HL-60/S4 treated with retinoic acid at 250 ng/mL for 4 days and 3 days (cell line): ENCODE data around the gene NRF1.
"Not testable (repeated sequence)": the region's sequence is repeated elsewhere in the genome, so short reads cannot be mapped to it uniquely, and the experiment has no call there.

Source experiments
- in situ Hi-C: fragments of 300-500 bp; cut with MboI; formaldehyde crosslinking; loops from 2 replicates; pipeline ENCODE4 v1.7.0; 2022; ENCODE audit warnings: low sequenced_read_pairs

The NRF1 gene

DNA sequence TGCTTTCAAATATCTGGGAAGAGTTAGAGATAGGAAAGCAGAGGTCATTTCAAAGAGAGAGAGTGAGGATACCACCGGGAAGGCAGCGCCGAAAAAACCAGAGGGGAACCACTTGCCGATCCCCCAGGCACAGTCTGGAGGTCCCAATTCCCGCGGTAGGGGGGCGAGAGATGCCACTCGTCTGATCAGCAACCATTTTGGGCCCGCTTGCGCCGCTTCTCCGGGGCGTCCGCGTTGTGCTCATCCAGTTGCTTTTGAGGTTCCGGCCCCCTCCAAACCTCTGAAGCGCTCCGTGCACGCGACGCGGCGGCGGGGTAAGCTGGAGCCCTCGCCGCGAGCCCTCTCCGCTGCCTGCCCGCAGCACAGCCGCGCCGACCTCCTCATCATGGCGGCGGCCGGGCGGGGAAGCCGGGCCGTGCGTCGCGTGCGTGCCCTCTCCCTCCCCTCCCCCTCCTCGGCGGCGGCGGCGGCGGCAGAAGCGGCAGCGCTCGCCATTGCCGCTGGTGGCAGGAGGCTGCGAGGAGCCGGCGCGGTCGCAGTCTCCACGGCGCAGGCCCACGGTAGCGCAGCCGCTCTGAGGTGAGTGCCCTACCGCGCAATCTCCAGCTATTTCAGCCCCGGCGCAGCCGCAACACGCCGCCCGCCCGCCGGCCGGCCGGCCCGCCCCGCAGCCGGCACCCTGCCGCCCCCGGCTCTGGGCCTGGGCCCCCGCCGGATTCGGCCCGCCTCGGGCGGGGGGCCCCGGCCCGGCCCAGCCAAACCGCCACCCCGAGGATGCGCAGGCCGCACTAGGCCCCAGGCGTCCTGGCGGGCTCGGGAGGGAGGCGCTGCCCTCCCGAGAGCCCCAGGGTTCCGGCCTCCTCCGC lies at the start of gene NRF1:
Gene NRF1, plus strand, starts transcription at position 475 of the 866 bp plus-strand sequence. CDS start 45,632 bp downstream, outside the sequence.
- in situ Hi-C loops, result loop anchor here (25.0 kb wide), 1 partner anchor 249 kb away; no protein-coding TSS in a partner anchor

DNA sequence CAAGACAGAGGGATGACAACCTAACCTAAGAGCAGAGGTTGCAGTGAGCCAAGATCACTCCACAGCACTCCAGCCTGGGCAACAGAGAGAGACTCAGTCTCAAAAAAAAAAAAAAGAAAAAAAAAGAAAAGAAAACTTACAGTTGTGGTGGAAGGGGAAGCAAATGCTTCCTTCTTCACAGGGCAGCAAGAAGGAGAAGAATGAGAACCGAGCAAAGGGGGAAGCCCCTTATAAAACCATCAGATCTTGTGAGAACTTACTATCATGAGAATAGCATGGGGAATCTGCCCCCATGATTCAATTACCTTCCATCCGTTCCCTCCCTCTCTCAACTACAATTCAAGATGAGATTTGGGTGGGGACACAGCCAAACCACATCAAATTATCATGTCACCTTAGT lies 45.2 kb upstream of the NRF1 start:
- in situ Hi-C loops, result not testable (repeated sequence)

DNA sequence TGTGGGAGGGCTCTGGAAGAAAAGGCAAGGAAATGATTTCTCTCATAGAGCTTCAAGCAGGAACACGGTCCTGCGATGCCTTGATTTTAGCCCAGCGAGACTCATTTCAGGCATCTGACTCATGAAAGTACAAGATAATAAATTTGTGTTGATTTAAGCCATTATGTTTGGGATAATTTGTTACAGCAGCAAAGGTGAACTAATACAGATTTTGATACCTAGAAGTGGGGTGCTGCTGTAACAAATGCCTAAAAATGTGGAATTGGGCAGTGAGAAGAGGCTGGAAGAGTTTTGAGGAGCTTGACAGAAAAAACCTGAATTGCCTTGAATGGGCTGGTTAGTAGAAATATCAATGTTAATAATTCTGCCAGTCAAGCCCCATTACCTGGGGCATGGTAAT lies 44.1 kb upstream of the NRF1 start:
- in situ Hi-C loops, result no loop called here

DNA sequence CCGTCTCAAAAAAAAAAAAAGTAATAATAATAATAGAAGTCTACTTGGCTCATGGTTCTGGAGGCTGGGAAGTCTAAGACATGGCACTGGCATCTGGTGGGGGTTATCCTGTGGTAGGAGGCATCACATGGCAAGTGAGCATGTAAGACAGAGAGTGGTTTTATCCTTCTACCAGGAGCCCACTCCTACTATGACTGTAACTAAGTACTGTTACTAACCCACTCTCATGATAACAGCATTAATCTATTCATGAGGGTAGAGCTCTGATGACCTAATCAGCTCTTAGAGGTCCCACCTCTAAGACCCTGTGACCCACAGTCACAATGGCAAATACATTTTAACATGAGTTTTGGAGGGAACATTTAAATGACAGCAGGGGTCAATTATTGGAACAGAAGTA lies 43.3 kb upstream of the NRF1 start:
- in situ Hi-C loops, result no loop called here

DNA sequence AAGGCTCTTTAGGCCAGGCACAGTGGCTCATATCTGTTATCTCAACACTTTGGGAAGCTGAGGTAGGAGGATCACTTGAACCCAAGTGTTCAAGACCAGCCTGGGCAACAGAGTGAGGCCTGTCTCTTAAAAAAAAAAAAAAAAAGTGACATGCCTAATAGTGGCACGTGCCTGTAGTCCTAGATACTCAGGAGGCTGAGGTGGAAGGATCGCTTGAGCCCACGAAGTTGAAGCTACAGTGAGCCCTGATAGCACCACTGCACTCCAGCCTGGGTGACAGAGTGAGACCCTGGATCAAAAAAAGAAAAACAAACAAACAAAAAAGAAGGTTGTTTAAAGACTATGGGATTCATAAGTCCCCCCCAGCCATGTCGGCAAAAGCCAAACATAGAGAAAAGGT lies 42.2 kb upstream of the NRF1 start:
- in situ Hi-C loops, result no loop called here

DNA sequence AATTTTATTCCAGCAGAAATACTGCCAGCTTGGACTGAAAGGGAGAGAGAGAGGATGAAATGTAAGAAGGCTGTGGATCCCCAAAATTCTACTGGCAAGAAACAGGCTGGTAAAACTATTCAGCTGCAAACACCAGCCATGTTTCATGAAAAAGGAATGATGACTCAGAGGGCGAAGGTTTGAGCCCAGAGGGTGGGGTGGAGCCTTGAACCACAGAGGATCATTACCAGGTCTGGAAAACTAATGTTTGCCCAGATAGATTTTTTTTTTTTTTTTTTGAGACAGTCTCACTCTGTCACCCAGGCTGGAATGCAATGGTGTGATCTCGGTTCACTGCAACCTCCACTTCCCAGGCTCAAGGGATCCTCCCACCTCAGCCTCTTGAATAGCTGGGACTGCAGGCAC lies 41.7 kb upstream of the NRF1 start:
- in situ Hi-C loops, result no loop called here

DNA sequence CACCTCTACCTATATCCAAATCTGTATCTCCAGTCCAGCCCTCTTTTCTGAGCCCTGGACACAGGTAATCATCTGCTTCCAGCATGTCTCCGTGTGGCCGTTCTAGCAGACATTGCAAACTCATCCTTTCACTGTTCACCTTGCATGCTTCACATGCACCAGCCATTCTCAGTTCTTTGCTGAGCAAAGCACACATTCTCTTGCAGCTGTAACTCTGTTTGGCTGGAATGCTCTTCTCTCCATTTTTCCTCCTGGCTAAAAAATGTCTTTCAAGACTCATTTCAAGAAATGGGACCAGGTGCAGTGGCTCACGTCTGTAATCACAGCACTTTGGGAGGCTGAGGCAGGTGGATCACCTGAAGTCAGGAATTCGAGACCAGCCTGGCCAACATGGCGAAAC lies 40.3 kb upstream of the NRF1 start:
- in situ Hi-C loops, result no loop called here

DNA sequence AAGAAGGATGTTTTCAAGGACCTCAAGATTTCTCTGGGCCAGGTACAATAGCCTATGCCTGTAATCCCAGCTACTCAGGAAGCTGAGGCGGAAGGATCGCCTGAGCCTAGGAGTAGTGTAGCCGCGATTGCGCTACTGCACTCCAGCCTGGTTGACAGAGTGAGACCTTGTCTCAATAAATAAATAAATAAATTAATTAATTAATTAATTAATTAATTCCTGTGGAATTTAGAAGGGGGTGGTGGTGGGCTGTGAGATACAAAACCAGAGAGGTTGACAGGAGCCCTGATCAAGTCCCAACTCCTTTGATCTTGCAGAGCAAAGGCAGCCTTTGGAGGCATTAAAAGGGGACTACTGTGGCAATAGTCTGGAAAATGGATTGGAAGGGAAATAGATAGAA lies 39.3 kb upstream of the NRF1 start:
- in situ Hi-C loops, result no loop called here

DNA sequence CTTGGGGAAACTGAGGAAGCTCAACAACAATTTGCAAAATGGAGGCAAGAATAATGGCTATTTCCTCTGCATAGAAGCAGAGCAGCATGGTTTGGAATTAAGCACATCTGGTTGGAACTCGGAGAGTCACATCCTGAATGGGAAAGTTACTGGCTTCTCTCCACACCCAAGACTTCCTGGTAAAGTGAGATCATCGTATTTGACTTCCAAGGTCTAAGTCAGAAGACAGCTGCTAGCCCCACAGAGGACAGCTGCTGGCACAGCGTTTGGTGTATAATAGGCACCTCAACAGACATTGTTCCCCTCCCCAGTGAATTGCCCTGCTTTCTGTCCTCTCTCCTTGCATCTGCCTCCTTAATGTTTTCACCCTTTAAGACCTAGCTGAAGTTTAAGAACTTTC lies 37.0 kb upstream of the NRF1 start:
- in situ Hi-C loops, result no loop called here

DNA sequence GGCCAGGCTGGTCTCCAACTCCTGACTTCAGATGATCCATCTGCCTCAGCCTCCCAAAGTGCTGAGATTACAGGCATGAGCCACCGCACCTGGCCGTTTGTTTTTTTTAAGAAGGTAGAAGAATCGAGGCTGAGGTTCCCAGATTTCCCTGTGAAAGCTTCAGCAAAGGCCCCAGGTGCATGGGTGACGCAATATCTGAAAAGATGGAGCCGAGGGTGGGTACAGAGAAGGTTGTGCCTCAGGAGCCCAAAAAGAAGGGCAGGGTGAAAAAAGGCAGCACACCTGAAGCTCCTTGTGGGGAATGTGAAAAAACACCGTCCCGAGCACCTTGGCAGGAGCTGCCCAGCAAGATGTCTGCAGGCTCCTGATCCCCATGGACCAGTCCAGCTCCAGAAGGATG lies 35.8 kb upstream of the NRF1 start:
- in situ Hi-C loops, result no loop called here

DNA sequence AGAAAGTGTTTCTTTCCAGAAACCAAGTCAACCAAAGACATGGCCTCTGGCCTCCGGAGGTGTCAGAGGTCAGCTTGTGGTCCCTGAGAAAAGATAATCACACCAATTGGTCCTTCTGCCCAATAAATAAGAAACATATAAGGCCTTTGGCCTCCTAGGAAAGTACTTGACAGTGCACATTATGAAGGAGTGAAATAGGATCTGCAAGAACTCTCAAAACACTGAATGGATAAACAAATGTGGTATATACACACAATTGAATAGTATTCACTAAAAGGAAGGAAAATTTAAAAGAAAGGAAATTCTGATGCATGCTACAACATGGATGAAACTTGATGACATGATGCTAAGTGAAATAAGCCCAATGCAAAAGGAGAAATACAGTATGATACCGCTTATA lies 35.4 kb upstream of the NRF1 start:
- in situ Hi-C loops, result no loop called here

DNA sequence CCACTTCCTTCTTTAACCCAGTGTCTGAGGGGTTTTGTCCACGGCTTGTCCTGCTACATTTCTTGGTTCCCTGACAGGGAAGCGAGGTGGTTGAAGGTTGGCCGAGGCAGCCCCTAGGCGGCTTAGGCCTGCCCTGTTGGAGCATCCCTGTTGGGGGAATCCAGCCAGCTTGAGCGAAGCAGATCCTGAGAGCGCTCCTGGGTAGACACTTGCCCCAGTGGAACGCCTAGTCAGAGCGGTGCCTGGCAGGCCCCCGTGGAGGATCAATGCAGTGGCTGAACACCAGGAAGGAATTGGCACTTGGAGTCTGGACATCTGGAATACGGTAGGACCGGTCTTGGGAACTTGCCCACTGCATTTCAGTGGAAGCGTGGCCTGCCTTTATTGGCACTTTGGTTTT lies 32.7 kb upstream of the NRF1 start:
- in situ Hi-C loops, result no loop called here

DNA sequence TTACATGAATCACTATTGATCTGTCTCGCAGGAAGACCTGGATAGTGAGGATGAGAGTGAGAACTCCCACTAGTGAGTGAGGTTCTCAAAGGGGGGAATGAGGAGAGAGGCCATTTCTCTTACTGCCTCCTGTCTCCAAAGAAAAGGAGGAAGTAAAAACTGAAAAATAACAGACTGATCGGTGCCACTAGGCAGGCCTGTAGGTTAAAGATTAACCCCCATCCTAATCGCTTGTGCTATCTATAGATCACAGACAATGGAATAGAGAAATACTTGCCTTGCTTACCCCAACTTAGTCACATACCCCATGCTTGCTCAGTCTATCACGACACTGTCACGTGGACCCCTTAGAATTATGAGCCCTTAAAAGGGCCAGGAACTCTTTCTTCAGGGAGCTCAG lies 25.3 kb upstream of the NRF1 start:
- in situ Hi-C loops, result not testable (repeated sequence)

DNA sequence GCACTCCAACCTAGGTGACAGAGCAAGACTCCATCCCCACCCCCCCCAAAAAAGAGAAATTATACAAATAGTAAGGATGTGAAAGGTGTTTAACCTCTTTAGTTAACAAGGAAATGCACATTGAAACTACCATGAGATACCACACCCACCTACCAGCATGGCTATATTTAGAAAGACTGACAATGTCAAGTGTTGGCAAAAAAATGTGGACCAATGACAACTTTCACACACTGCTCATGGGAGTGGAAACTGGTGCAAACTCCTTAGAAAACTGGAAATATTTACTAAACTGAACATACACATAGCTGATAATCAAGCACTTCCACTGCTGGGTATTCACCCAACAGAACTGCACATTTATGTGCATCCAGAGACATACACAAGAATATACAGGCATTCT lies 23.3 kb upstream of the NRF1 start:
- in situ Hi-C loops, result no loop called here

DNA sequence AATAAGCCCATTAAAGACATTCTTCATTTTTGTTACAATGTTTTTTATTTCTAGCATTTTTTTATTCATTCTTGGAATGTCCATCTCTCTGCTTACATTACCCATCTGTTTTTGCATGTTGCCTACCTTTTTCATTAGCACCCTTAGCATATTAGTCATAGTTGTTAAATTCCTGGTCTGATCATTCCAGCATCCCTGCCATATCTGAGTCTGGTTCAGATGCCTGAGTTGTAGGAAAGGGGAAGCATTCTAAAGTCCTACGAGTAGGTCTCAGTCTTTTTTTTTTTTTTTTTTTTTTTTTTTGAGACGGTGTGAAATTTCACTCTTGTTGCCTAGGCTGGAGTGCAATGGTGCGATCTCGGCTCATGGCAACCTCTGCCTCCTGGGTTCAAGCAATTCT lies 19.7 kb upstream of the NRF1 start:
- in situ Hi-C loops, result no loop called here

DNA sequence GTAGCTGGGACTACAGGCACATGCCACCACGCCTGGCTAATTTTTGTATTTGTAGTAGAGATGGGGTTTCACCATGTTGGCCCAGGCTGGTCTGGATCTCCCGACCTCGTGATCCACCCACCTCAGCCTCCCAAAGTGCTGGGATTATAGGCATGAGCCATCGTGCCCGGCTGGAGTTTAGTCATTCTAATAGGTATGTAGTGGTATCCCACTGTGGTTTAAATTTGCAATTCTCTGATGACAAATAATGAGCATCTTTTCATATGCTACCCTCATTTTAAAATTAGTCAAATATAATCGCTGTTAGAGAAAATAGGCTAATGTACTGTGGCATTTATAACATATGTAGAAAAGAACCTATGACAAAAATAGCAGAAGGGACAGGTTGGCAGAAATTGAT lies 15.1 kb upstream of the NRF1 start:
- in situ Hi-C loops, result not testable (repeated sequence)

DNA sequence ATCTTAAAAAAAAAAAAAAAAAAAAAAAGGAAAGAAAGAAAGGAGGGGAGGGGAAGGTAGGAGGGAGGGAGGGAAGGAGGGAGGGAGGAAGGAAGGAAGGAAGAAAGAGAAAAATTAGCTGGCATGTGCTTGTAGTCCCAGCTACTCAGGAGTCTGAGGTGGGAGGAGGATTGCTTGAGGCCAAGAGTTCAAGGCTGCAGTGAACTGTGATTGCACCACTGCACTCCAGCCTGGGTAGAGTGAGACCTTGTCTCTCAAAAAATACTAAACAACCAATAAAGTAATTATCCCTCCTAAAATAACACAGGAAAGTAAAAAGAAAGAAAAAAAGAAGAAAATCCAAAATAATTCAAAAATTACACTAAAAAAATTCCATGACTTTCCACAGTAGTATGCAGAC lies 13.8 kb upstream of the NRF1 start:
- in situ Hi-C loops, result no loop called here

DNA sequence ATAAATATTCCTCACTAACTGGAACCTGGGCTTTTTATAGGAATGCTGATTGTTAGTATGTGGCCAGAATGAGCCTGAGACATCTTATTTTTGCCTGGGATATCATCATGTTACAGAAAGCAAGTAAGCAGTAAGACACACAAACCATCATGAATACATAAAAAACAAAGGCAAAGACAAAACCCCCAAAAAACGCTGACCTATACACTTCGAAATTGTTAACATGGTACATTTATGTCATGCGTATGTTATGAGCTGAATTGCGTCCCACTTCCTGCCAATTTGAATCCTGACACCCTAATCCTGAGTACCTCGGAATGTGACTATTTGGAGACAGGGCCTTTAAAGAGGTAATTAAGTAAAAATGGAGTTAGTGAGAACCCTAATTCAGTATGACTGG lies 12.3 kb upstream of the NRF1 start:
- in situ Hi-C loops, result no loop called here

DNA sequence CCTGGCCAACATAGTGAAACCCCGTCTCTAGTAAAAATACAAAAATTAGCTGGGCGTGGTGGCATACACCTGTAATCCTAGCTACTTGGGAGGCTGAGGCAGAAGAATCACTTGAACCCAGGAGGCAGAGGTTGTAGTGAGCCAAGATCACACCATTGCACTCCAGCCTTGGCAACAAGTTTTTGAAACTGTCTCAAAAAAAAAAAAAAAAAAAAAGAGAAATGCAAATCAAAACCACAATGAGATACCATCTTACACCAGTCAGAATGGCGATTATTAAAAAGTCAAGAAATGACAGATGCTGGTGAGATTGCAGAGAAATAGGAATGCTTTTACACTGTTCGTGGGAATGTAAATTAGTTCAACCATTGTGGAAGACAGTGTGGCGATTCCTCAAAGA lies 7.9 kb upstream of the NRF1 start:
- in situ Hi-C loops, result loop anchor here (25.0 kb wide), 1 partner anchor 241 kb away; no protein-coding TSS in a partner anchor

DNA sequence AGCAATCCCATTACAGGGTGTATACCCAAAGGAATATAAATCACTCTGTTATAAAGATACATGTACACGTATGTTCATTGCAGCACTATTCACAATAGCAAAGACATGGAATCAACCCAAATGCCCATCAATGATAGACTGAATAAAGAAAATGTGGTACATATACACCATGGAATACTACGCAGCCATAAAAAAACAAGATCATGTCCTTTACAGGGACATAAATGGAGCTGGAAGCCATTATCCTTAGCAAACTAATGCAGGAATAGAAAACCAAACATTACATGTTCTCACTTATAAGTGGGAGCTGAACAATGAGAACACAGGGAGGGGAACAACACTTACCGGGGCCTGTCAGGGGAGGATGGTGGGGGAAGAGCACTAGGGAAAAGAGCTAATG lies 7.5 kb upstream of the NRF1 start:
- in situ Hi-C loops, result loop anchor here (25.0 kb wide), 1 partner anchor 242 kb away; no protein-coding TSS in a partner anchor

DNA sequence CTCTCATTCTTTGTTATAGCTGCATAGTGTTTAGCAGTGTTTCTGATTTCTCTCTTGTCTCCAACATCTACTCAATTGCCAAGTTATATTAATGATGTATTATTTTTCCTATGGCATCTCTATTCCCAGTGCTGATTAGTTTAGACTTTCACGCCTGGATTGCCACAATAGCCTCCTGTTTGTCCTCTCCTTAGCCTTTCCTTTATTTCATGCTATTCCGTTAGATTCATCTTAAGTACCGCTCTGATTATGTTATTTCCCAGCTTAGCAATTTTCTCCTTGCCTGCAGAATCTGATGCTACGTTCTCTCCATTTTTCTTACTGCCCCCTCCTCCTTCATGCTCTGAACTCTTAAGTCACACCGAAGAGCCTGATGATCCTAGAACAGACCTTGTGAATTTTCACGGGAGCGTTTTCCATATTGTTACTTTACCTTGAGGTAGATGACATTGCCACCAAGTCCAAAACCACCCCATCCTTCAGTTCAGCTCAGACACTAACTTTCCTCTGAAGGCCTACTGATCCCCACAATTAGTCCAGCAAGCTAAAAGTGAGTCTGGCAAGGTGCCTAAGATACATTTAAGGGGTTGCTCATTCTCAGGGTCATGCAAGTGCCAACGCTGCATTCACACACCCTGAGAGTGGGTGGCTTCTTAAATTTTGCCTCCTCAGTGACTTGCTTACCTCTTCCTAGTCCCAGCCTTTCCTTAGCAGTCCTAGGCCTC lies 6.6 kb upstream of the NRF1 start:
- in situ Hi-C loops, result loop anchor here (25.0 kb wide), 1 partner anchor 243 kb away; no protein-coding TSS in a partner anchor
